HepG2 (cell line): Measurements from ENCODE around the gene FHIT. TPM values are rescaled to one million over a fixed set of nuclear protein-coding genes. Genes with fewer than 3 reads are reported as not detected.
A peak's percentile ranks its signal among the peaks of the same experiment; 100 is the strongest.

Experiments
- FOXK1 ChIP-seq: sonication (generic); formaldehyde crosslinking; IDR thresholded peaks from 2 replicates; pipeline ENCODE4 v1.4.0; 2020; ENCODE audit warnings: low read depth, missing genetic modification reagents, borderline replicate concordance
- GATAD2A ChIP-seq: IDR thresholded peaks from 2 replicates; pipeline ENCODE4 v1.6.1; 2016
- HDAC1 ChIP-seq: sonication (generic); formaldehyde crosslinking; IDR thresholded peaks from 2 replicates; pipeline ENCODE4 v1.5.1; 2020; ENCODE audit warnings: mild to moderate bottlenecking, missing genetic modification reagents
- KAT2B ChIP-seq: fragments of 150-350 bp; IDR thresholded peaks from 2 replicates; pipeline ENCODE4 v1.6.1; 2014; ENCODE audit warnings: low read depth, low read length, borderline replicate concordance
- MLLT10 ChIP-seq: sonication (generic); formaldehyde crosslinking; IDR thresholded peaks from 2 replicates; pipeline ENCODE4 v1.4.0; 2020; ENCODE audit warnings: missing genetic modification reagents
- MXI1 ChIP-seq: IDR thresholded peaks from 3 replicates; pipeline ENCODE4 v1.6.1; 2012; ENCODE audit warnings: low read depth, low read length, inconsistent platforms, borderline replicate concordance
- SALL1 ChIP-seq: sonication (generic); formaldehyde crosslinking; IDR thresholded peaks from 2 replicates; pipeline ENCODE4 v1.8.0; 2022; ENCODE audit warnings: mild to moderate bottlenecking, missing genetic modification reagents
- TCF7 ChIP-seq: sonication (generic); IDR thresholded peaks from 2 replicates; pipeline ENCODE4 v1.6.1; 2016; ENCODE audit warnings: antibody characterized with exemption, low read depth
- ZMYM4 ChIP-seq: sonication (generic); formaldehyde crosslinking; IDR thresholded peaks from 2 replicates; pipeline ENCODE4 v1.8.1; 2023; ENCODE audit warnings: mild to moderate bottlenecking, missing genetic modification reagents
- polyA plus RNA-seq, 8 experiments: library from polyadenylated mRNA; depleted of rRNA in 3 of 8; stranded (reverse) in 7 of 8; unstranded in 1 of 8; fragments of >200 nt; fragmentation: Illumina TruSeq in 4 of 8; extraction: Trizol in 4 of 8; gene quantifications; 2 replicates each; pipeline versions ENCODE4 v1.2.1 to v1.2.3, GENCODE V29; 2011 to 2016; ENCODE audit warnings: low read depth in 4 of 8, missing spikeins in 1 of 8, mixed read lengths in 1 of 8; ENCODE audit not compliant: insufficient read depth in 1 of 8
- total RNA-seq, 5 experiments: library from RNA; depleted of rRNA; stranded (reverse); fragments of >200 nt; fragmentation: Illumina TruSeq; extraction: Trizol; gene quantifications; 2 replicates each; pipeline ENCODE4 v1.2.3, GENCODE V29; 2016; ENCODE audit warnings: low read depth in 1 of 5
- TF ChIP-seq, protein P1 (sequence below): sonication (generic); formaldehyde crosslinking; conservative IDR thresholded peaks from 2 replicates; pipeline ENCODE4 v1.4.0; 2020; ENCODE audit warnings: mild to moderate bottlenecking, missing genetic modification reagents, moderate library complexity
- TF ChIP-seq, protein P2 (sequence below): sonication (generic); formaldehyde crosslinking; IDR thresholded peaks from 2 replicates; pipeline ENCODE4 v1.5.0; 2020; ENCODE audit warnings: mild to moderate bottlenecking, missing genetic modification reagents
- TF ChIP-seq, protein P3 (sequence below): sonication (generic); formaldehyde crosslinking; IDR thresholded peaks from 2 replicates; pipeline ENCODE4 v1.4.0; 2020; ENCODE audit warnings: mild to moderate bottlenecking, missing genetic modification reagents
- TF ChIP-seq, protein P4 (sequence below): sonication (generic); formaldehyde crosslinking; IDR thresholded peaks from 2 replicates; pipeline ENCODE4 v1.4.0; 2020; ENCODE audit warnings: mild to moderate bottlenecking, missing genetic modification reagents
- TF ChIP-seq, protein P5 (sequence below): sonication (generic); formaldehyde crosslinking; IDR thresholded peaks from 2 replicates; pipeline ENCODE4 v1.5.1; 2020; ENCODE audit warnings: mild to moderate bottlenecking, missing genetic modification reagents, borderline replicate concordance

The FHIT gene
- total and polyA plus RNA-seq, 2 of the 13 experiments (the other 11 are each of a cell fraction or from before 2014, with no cell fraction given), result 4.0 to 4.6 TPM

DNA sequence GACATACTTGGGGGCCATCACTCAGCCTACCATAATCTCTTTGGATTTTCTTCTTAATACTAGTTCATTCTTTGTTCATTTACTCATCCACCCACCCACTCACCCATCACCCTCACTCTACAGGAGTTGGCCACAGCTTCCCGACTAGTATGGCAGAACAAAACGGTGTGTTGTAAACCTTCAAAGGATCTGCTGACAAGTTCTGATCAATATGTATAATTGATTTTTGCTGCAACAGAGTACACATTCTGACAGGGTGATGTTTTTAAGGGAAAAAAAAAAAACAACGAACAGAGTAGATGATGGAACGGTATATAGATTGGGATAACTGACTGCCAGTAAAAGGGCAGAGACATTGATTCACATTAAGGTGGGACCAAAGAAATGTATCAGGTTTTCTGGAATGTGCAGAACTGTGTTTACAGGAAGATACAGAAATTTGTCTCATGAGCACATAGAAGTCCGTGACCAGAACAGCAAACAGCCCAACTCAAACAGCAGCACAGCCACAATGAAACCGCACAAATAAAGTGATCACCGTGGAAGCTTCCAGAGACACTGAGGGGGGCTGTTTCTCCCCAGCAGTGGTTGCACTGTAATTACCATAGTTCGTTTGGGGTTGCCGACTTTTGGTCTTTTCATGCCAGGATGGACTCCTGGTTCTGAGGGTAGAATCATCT is 931.9 kb downstream of the FHIT start (continued):
- TF ChIP-seq, protein P1, sequence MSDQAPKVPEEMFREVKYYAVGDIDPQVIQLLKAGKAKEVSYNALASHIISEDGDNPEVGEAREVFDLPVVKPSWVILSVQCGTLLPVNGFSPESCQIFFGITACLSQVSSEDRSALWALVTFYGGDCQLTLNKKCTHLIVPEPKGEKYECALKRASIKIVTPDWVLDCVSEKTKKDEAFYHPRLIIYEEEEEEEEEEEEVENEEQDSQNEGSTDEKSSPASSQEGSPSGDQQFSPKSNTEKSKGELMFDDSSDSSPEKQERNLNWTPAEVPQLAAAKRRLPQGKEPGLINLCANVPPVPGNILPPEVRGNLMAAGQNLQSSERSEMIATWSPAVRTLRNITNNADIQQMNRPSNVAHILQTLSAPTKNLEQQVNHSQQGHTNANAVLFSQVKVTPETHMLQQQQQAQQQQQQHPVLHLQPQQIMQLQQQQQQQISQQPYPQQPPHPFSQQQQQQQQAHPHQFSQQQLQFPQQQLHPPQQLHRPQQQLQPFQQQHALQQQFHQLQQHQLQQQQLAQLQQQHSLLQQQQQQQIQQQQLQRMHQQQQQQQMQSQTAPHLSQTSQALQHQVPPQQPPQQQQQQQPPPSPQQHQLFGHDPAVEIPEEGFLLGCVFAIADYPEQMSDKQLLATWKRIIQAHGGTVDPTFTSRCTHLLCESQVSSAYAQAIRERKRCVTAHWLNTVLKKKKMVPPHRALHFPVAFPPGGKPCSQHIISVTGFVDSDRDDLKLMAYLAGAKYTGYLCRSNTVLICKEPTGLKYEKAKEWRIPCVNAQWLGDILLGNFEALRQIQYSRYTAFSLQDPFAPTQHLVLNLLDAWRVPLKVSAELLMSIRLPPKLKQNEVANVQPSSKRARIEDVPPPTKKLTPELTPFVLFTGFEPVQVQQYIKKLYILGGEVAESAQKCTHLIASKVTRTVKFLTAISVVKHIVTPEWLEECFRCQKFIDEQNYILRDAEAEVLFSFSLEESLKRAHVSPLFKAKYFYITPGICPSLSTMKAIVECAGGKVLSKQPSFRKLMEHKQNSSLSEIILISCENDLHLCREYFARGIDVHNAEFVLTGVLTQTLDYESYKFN (CRISPR knock-in tag), result peak; percentile 53
- TF ChIP-seq, protein P2, sequence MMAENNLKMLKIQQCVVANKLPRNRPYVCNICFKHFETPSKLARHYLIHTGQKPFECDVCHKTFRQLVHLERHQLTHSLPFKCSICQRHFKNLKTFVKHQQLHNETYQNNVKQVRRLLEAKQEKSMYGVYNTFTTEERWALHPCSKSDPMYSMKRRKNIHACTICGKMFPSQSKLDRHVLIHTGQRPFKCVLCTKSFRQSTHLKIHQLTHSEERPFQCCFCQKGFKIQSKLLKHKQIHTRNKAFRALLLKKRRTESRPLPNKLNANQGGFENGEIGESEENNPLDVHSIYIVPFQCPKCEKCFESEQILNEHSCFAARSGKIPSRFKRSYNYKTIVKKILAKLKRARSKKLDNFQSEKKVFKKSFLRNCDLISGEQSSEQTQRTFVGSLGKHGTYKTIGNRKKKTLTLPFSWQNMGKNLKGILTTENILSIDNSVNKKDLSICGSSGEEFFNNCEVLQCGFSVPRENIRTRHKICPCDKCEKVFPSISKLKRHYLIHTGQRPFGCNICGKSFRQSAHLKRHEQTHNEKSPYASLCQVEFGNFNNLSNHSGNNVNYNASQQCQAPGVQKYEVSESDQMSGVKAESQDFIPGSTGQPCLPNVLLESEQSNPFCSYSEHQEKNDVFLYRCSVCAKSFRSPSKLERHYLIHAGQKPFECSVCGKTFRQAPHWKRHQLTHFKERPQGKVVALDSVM (CRISPR knock-in tag), result no peak
- peak; percentile 98 for TF ChIP-seq KAT2B
- TF ChIP-seq HDAC1 (CRISPR knock-in tag), result peak; percentile 51; the same call in 1 of the 2 replicates
- TF ChIP-seq, protein P3, sequence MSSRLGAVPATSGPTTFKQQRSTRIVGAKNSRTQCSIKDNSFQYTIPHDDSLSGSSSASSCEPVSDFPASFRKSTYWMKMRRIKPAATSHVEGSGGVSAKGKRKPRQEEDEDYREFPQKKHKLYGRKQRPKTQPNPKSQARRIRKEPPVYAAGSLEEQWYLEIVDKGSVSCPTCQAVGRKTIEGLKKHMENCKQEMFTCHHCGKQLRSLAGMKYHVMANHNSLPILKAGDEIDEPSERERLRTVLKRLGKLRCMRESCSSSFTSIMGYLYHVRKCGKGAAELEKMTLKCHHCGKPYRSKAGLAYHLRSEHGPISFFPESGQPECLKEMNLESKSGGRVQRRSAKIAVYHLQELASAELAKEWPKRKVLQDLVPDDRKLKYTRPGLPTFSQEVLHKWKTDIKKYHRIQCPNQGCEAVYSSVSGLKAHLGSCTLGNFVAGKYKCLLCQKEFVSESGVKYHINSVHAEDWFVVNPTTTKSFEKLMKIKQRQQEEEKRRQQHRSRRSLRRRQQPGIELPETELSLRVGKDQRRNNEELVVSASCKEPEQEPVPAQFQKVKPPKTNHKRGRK (CRISPR knock-in tag), result no peak
- 0 out of 2 replicates have a peak, but pooled peaks have one; percentile 35 for TF ChIP-seq ZMYM4 (CRISPR knock-in tag)
- TF ChIP-seq TCF7, result peak; percentile 44; the same call in 1 of the 2 replicates
- TF ChIP-seq, protein P4, sequence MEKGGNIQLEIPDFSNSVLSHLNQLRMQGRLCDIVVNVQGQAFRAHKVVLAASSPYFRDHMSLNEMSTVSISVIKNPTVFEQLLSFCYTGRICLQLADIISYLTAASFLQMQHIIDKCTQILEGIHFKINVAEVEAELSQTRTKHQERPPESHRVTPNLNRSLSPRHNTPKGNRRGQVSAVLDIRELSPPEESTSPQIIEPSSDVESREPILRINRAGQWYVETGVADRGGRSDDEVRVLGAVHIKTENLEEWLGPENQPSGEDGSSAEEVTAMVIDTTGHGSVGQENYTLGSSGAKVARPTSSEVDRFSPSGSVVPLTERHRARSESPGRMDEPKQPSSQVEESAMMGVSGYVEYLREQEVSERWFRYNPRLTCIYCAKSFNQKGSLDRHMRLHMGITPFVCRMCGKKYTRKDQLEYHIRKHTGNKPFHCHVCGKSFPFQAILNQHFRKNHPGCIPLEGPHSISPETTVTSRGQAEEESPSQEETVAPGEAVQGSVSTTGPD (CRISPR knock-in tag), result no peak
- TF ChIP-seq MLLT10 (CRISPR knock-in tag), result no peak
- peak; percentile 47 for TF ChIP-seq GATAD2A (CRISPR knock-in tag)
- no peak for TF ChIP-seq FOXK1 (CRISPR knock-in tag)
- TF ChIP-seq SALL1 (CRISPR knock-in tag), result peak; percentile 27; the same call in 1 of the 2 replicates
- no peak for TF ChIP-seq MXI1
- TF ChIP-seq, protein P5, sequence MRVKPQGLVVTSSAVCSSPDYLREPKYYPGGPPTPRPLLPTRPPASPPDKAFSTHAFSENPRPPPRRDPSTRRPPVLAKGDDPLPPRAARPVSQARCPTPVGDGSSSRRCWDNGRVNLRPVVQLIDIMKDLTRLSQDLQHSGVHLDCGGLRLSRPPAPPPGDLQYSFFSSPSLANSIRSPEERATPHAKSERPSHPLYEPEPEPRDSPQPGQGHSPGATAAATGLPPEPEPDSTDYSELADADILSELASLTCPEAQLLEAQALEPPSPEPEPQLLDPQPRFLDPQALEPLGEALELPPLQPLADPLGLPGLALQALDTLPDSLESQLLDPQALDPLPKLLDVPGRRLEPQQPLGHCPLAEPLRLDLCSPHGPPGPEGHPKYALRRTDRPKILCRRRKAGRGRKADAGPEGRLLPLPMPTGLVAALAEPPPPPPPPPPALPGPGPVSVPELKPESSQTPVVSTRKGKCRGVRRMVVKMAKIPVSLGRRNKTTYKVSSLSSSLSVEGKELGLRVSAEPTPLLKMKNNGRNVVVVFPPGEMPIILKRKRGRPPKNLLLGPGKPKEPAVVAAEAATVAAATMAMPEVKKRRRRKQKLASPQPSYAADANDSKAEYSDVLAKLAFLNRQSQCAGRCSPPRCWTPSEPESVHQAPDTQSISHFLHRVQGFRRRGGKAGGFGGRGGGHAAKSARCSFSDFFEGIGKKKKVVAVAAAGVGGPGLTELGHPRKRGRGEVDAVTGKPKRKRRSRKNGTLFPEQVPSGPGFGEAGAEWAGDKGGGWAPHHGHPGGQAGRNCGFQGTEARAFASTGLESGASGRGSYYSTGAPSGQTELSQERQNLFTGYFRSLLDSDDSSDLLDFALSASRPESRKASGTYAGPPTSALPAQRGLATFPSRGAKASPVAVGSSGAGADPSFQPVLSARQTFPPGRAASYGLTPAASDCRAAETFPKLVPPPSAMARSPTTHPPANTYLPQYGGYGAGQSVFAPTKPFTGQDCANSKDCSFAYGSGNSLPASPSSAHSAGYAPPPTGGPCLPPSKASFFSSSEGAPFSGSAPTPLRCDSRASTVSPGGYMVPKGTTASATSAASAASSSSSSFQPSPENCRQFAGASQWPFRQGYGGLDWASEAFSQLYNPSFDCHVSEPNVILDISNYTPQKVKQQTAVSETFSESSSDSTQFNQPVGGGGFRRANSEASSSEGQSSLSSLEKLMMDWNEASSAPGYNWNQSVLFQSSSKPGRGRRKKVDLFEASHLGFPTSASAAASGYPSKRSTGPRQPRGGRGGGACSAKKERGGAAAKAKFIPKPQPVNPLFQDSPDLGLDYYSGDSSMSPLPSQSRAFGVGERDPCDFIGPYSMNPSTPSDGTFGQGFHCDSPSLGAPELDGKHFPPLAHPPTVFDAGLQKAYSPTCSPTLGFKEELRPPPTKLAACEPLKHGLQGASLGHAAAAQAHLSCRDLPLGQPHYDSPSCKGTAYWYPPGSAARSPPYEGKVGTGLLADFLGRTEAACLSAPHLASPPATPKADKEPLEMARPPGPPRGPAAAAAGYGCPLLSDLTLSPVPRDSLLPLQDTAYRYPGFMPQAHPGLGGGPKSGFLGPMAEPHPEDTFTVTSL (CRISPR knock-in tag), result 0 out of 2 replicates have a peak, but pooled peaks have one; percentile 54
